GM12872 (cell line): ENCODE results near the gene FAM53A.

Experiments used
- TF ChIP-seq, protein P1 (sequence below): IDR thresholded peaks from 3 replicates; pipeline ENCODE4 v1.5.1; 2011; ENCODE audit warnings: low read depth, mild to moderate bottlenecking, low read length, moderate library complexity; ENCODE audit not compliant: insufficient read depth

The FAM53A gene

DNA sequence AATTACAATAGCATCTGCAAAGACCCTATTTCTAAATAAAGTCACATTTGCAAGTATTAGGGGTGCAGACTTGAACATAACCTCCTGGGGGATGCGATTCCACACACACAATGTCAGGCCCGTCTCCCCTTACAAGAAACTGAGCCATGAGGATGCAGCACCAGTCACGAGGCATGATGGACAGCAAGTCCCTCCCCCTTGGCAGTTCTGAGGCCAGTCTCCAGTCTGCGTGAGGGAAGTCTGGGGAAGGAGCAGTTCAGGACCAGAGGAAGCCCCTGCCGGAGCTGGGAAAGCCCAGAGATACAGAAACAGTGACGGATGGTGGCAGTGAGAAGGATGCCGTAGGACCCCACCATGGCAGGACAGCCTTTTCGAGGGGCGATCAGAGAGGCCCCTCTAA lies 9.4 kb downstream of the FAM53A start:
- TF ChIP-seq, protein P1, sequence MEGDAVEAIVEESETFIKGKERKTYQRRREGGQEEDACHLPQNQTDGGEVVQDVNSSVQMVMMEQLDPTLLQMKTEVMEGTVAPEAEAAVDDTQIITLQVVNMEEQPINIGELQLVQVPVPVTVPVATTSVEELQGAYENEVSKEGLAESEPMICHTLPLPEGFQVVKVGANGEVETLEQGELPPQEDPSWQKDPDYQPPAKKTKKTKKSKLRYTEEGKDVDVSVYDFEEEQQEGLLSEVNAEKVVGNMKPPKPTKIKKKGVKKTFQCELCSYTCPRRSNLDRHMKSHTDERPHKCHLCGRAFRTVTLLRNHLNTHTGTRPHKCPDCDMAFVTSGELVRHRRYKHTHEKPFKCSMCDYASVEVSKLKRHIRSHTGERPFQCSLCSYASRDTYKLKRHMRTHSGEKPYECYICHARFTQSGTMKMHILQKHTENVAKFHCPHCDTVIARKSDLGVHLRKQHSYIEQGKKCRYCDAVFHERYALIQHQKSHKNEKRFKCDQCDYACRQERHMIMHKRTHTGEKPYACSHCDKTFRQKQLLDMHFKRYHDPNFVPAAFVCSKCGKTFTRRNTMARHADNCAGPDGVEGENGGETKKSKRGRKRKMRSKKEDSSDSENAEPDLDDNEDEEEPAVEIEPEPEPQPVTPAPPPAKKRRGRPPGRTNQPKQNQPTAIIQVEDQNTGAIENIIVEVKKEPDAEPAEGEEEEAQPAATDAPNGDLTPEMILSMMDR = no peak

DNA sequence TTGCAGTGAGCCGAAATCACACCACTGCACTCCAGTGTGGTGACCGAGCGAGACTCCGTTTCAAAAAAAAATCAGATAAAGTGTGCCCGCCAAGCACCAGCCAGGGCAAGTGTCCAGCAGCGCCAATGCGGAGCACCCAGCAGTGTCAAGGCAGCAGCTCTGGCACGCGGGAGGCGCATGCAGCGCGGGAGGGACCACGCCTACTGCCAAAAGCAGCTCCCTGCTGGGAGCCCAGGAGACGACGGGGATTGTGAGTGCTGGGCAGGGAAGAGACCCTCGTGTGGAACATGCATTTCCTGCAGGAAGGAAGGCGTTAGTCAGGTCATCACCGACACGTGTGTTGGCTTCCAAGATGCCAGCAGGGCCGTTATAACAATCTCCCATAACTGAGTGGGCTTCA lies 10.4 kb downstream of the FAM53A start:
- TF ChIP-seq, protein P1 = no peak

DNA sequence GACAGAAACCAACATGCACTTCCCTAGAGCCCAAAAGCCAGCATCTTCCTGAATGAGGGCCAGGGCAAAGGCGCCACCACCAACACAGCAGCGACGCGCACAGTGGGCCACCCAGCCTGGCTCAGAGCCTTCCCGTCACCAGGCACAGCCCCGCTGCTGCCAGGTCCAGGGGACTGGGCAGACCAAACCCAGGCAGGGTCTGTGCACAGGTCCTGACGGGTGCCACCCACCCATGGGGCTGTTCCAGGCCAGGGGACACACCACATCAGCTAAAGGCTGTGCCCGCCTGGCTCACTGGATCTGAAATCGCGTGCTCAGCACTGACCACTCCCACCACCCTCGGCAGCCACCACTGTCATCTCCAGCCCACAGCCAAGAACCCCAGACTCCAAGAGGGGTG lies 13.8 kb downstream of the FAM53A start:
- TF ChIP-seq, protein P1 = no peak

DNA sequence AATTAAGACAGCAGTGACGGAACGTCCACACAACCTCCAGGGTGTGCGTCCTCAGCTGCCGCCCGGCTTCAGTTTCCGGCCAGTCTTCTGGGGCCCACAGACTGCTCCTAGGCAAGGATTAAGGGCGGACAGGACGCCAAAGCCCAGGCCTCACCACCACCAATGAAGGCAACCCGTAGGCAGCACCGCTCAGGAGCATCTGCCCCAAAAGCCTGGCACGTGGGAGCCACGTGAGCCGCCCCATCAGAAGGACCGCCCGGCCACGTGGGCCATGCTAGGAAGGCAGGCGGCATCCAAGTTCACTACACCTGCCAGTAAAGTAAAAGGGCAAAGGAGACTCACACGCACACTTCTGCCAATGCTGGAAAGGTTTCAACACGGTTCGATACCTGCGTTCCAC lies 14.3 kb downstream of the FAM53A start:
- TF ChIP-seq, protein P1 = no peak

DNA sequence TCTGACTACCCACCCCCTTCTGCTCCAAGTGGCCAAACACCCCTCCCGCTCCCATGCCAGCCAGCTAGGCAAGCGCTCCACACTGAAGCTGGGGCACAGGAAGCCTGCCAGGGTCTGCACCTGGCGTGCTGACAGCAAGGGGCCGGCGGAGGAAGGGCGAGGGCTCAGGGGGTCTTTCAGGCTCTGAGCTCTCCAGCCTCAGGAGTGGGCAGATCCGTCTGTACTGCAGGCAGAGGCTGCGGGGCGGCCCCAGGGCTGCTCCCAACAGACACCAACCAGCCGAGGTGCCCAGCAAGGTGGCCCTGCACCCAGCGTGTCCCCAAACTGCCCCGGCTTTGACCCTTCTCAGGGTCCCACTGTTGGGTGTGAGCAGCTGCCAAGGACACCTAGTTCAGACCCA lies 14.8 kb downstream of the FAM53A start:
- TF ChIP-seq, protein P1 = no peak

DNA sequence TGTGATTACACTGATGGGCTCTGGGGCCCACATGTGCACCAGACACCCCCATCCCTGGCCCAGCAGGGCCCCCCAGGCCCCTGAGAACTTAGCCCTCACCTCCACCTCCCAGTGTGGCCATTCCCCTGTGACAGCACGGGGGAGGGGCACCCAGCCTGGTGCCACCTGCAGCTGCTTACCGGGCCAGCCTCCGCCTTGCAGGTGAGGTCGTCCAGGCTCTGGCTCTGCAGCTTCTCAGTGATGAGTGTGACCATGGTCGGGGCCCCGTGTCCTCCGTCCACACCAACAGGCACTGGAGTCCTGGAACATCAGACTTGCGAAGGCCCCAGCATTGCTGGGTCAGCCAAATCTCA lies 15.6 kb downstream of the FAM53A start:
- TF ChIP-seq, protein P1 = no peak

DNA sequence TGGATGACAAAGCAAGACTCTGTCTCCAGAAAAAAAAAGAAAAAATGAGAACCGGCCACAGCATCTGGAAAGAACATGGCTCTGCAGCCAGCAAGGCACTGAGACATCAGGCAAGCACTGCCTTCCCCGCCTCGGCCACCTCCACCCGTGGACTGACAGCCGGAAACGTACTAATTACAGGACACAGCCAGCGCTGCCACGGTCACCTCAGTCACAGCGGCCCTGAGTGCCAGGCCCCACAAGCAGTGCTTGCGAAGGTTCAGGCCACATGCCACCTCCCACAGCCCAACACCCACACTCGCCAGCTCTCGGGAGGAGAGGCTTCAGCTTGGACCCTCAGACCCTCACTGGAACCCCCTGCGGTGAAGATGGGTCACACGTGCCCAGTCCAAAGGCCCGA lies 16.8 kb downstream of the FAM53A start:
- TF ChIP-seq, protein P1 = no peak

DNA sequence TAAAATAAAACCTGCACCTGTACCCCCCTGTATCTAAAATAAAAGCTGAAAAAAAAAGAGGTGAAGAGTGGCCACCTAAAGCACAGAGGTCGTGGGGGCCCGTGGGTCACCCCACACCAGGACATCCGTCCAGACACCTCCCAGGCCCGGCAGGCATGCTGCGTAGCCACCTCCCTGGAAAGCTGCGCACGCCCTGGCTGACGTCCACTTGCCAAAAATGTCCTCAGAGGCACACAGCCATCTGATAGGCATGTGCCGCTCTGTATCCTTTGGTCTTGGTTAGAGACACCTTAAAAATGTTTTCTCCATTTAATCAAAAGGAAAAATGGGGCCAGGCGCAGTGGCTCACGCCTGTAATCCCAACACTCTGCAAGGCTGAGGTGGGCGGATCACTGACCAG lies 17.7 kb downstream of the FAM53A start:
- TF ChIP-seq, protein P1 = no peak
